ENCODE measurements around the gene HOPX. TPM values are rescaled to one million over a fixed set of nuclear protein-coding genes. Genes with fewer than 3 reads are reported as not detected.

Gene HOPX
- total RNA-seq, 2 donors from 2014 or later: 1.6 TPM; not detected in 1

GRCh38 chr4:56704089-56704871, 23.2 kb upstream of the HOPX start:
- 59 to 66% methylated on average over 7 of the region's 7 CpGs for WGBS, 2 donors
- TF ChIP-seq POLR2A (IDR thresholded peaks at IDR 0.05) (no peak), CTCF (IDR thresholded peaks at IDR 0.05) (no peak)
- H3K27ac ChIP-seq: no peak overlapping the region
- no peak overlapping the region for H3K4me3 ChIP-seq
- DNase-seq (no peak), ATAC-seq (no peak)
- H3K36me3 ChIP-seq (replicated peaks in 1 of 2; ENCODE audit: insufficient read depth in 1 of 2, low read depth in 2 of 2): no peaks in the 10 kb centered on the region
- no peaks in the 10 kb centered on the region for H3K27me3 ChIP-seq
- intact Hi-C loops (cut with DNase I): no loop called here
- H3K9me3 ChIP-seq: no peaks in the 10 kb centered on the region
- H3K4me1 ChIP-seq: no peaks in the 10 kb centered on the region

- intact Hi-C loops (cut with DNase I): no loop called here
- no peak for ATAC-seq
- H3K4me3 ChIP-seq: no peak overlapping the region
- no peaks in the 10 kb centered on the region for H3K36me3 ChIP-seq (replicated peaks in 1 of 2; ENCODE audit: insufficient read depth in 1 of 2, low read depth in 2 of 2)
- no peaks in the 10 kb centered on the region for H3K4me1 ChIP-seq
- no peak for DNase-seq
- H3K27me3 ChIP-seq: no peaks in the 10 kb centered on the region
- H3K9me3 ChIP-seq: no peaks in the 10 kb centered on the region
- 56 to 61% methylated on average over 5 of the region's 5 CpGs for WGBS, 2 donors
- TF ChIP-seq CTCF (IDR thresholded peaks at IDR 0.05): no peak
- no peak for TF ChIP-seq POLR2A (IDR thresholded peaks at IDR 0.05)
- no peak overlapping the region for H3K27ac ChIP-seq
These were observed 22.3 kb upstream of the HOPX start for GRCh38 chr4:56703378-56703777.

DNA sequence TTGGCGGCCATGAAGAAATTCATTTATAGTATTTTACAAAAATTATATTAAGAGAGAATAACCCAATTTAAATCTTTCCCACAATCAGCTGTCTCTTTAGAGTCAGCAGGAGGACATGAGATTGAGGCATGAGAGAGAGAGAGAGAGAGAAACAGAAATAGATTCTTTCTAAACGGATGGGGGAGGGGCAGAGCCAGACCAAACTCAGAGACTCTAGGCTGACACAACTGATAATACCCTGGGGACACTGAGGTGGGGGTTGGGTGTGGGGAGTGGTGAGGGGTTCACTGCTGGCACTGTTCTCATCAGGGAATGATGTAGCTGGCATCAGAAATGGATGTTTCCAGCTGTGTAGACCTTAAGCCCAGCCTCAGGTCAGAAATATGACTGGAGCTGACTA, 20.5 kb upstream of the HOPX start:
- H3K36me3 ChIP-seq (replicated peaks in 1 of 2; ENCODE audit: insufficient read depth in 1 of 2, low read depth in 2 of 2): no peaks in the 10 kb centered on the region
- no peaks in the 10 kb centered on the region for H3K9me3 ChIP-seq
- DNase-seq: no peak
- no peak overlapping the region for H3K4me3 ChIP-seq
- no peak overlapping the region for H3K27ac ChIP-seq
- 54 to 65% methylated on average over 2 of the region's 2 CpGs for WGBS, 2 donors
- intact Hi-C loops (cut with DNase I): no loop called here
- TF ChIP-seq CTCF (IDR thresholded peaks at IDR 0.05) (no peak), POLR2A (IDR thresholded peaks at IDR 0.05) (no peak)
- no peaks in the 10 kb centered on the region for H3K4me1 ChIP-seq
- ATAC-seq: no peak
- no peaks in the 10 kb centered on the region for H3K27me3 ChIP-seq

DNA sequence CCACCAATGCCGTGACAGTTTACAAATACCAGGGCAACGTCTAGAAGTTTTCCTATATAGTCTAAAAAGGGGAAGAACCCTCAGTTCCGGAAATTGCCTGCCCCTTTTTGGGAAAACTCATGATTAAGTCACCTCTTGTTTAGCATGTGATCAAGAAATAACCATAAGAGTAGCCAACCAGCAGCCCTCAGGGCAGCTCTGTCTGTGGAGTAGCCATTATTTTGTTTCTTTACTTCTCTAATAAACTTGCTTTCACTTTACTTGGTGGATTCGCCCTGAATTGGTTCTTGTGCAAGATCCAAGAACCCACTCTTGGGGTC, 20.0 kb upstream of the HOPX start:
- WGBS, 2 donors: 50 to 62% methylated on average over 4 of the region's 4 CpGs
- no peak for DNase-seq

More for the DNA sequence above, 20.0 kb upstream of the HOPX start:
- H3K4me1 ChIP-seq: no peaks in the 10 kb centered on the region
- intact Hi-C loops (cut with DNase I): no loop called here
- H3K27ac ChIP-seq: no peak overlapping the region
- TF ChIP-seq CTCF (IDR thresholded peaks at IDR 0.05) (no peak), POLR2A (IDR thresholded peaks at IDR 0.05) (no peak)
- no peaks in the 10 kb centered on the region for H3K27me3 ChIP-seq
- no peak overlapping the region for H3K4me3 ChIP-seq
- no peaks in the 10 kb centered on the region for H3K36me3 ChIP-seq (replicated peaks in 1 of 2; ENCODE audit: insufficient read depth in 1 of 2, low read depth in 2 of 2)
- no peak for ATAC-seq
- no peaks in the 10 kb centered on the region for H3K9me3 ChIP-seq
